HG03521 (cell line): ENCODE results near the gene STRA6.

Source experiments
- ATAC-seq: cut with Tn5 transposase; IDR thresholded peaks from one replicate; pipeline ENCODE4 v1.9.1; 2021; ENCODE audit warnings: mild to moderate bottlenecking, moderate library complexity; ENCODE audit not compliant: unreplicated experiment

The STRA6 gene

GRCh38 chr15:74133694-74134386 lies 68.7 kb downstream of the STRA6 start:
- no peak for ATAC-seq

GRCh38 chr15:74132681-74133651 lies 69.6 kb downstream of the STRA6 start:
- ATAC-seq: no peak

- ATAC-seq: no peak
These were observed 70.8 kb downstream of the STRA6 start for GRCh38 chr15:74131628-74132413.

GRCh38 chr15:74130849-74131627 lies 71.5 kb downstream of the STRA6 start:
- no peak for ATAC-seq

GRCh38 chr15:74130155-74130848 lies 72.3 kb downstream of the STRA6 start, which contains the start of gene ISLR2:
TSS of gene ISLR2 (plus strand) at chr15:74130586. CDS start at chr15:74132755, 2,169 bp downstream.
- no peak for ATAC-seq

GRCh38 chr15:74129586-74130154 lies 72.9 kb downstream of the STRA6 start:
- ATAC-seq: no peak
